HTERT RPE-1 (cell line): Measurements from ENCODE around the gene FBXO41.

ENCODE experiments used
- in situ Hi-C: fragments of 300-500 bp; cut with MboI; formaldehyde crosslinking; loops from 4 replicates; pipeline ENCODE4 v1.14.3; 2020; ENCODE audit warnings: low sequenced_read_pairs

The FBXO41 gene

DNA sequence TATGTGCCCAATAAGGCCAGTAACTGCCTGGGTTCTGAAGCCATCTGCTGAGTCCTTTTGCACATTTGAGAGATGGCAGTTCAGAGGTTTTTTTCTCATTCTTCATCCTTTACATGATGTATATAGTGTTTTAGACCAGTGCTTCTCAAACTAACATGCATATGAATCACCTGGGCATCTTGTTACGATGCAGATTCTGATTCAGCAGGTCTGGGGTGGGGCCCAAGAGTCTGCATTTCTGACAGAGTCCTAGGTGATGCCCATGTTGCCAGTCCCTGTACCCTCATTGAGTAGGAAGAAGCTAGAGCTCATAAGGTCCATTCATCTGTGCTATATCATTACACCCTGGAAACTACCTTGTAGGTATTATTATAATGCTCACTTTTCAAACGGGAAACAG, 66.5 kb downstream of the FBXO41 start:
- in situ Hi-C loops = no loop called here

GRCh38 chr2:73217160-73217559, 67.1 kb downstream of the FBXO41 start:
- in situ Hi-C loops = no loop called here

DNA sequence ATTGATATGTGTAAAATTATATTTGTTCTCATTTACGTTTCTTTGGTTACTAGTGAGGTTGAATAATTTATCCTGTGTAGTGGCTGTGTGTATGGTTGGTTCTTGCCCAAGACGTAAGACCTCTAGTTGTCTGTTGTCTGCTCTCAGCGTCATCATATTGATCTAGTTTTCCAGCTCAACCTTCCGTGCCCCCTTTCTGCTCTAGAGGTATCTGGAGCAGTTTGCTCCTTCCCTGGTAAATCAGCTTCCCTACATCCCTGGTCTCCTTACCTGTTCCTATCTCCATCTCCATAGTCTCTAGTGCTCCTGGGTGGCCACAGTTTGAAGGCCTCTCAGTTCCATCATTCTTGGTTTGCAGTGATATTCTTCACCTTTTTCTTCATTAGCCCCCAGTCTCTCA, 69.0 kb downstream of the FBXO41 start:
- in situ Hi-C loops = no loop called here

DNA sequence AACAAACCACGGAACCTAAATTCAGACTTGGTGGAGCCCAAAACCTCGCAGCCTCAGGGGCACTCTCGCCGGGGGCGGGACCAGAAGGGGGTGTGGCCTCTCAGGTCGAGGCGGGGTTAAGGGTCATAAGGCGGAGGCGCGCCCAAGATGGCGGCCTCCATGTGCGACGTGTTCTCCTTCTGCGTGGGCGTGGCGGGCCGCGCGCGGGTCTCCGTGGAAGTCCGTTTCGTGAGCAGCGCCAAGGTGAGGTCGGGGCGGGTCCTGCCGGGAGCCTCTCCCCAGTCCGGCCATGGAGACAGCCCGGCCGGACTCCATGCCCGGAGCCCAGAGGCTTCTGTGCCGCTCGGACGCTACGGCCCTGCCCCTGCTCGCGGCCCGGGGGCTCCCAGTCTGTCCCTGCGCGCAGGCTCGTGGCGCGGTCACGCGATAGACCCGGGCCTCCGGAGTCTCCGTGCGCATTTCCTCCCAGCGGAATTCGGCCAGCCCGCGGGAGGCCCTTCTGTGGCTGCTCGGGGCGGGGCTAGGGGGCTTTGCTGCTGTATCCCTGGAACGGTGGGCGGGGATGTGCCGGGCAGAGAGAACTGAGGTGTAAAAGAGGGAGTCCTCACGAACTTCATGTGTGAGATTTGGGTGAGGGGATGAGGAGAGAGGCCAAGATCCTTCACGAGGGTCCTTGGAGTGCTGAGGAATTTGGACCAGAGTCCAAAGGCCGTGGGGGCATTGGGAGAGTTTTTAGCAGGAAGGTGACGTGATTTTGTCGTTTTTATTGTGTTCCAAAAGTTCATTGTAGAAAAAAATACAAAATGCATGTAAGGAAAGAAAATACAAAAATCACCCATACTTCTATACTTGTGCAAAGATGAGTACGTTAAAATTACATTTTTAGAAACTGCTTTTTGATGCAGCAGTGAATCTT, 69.9 kb downstream of the FBXO41 start, which contains the start of gene SMYD5:
TSS of gene SMYD5 (plus strand) at position 126 of the 916 bp plus-strand sequence. CDS start at position 148, 22 bp downstream.
- in situ Hi-C loops = no loop called here

GRCh38 chr2:73212448-73213176, 71.7 kb downstream of the FBXO41 start:
- in situ Hi-C loops = no loop called here

GRCh38 chr2:73212098-73212447, 72.2 kb downstream of the FBXO41 start:
- in situ Hi-C loops = no loop called here

- in situ Hi-C loops = no loop called here
Observed at GRCh38 chr2:73210696-73211095, 73.6 kb downstream of the FBXO41 start.

GRCh38 chr2:73210019-73210418, 74.3 kb downstream of the FBXO41 start:
- in situ Hi-C loops = no loop called here

- in situ Hi-C loops = no loop called here
Observed at GRCh38 chr2:73208258-73208657, 76.0 kb downstream of the FBXO41 start.

GRCh38 chr2:73205611-73206010, 78.7 kb downstream of the FBXO41 start:
- in situ Hi-C loops = no loop called here
